Memory B cell (primary cell): Measurements from ENCODE around the gene NOA1.
A peak's percentile ranks its signal among the peaks of the same experiment; 100 is the strongest.

Experiments used
- ATAC-seq: fragments of 150-1000 bp; cut with Tn5 transposase; 2 replicates; pipeline ENCODE4 v1.10.0; 2021; ENCODE audit warnings: low read depth, mild to moderate bottlenecking, moderate library complexity
- DNase-seq, 2 donors: peaks; one replicate each; pipeline ENCODE4 v3.0.0; 2022; ENCODE audit warnings: low spot score in 2 of 2
- H3K27ac Mint-ChIP-seq: one replicate; pipeline ENCODE4 v1.8.0; 2022; ENCODE audit warnings: mild to moderate bottlenecking, moderate library complexity, mixed read lengths
- H3K27me3 Mint-ChIP-seq: one replicate; pipeline ENCODE4 v1.8.0; 2022; ENCODE audit warnings: mixed read lengths
- H3K36me3 Mint-ChIP-seq: one replicate; pipeline ENCODE4 v1.8.0; 2022; ENCODE audit warnings: mild to moderate bottlenecking, mixed read lengths
- H3K4me1 Mint-ChIP-seq: one replicate; pipeline ENCODE4 v1.8.0; 2022; ENCODE audit warnings: mixed read lengths
- H3K4me3 Mint-ChIP-seq: one replicate; pipeline ENCODE4 v1.8.0; 2022; ENCODE audit warnings: mild to moderate bottlenecking, moderate library complexity, mixed read lengths
- H3K9me3 Mint-ChIP-seq: one replicate; pipeline ENCODE4 v1.8.0; 2022; ENCODE audit warnings: mixed read lengths

NOA1 gene

DNA sequence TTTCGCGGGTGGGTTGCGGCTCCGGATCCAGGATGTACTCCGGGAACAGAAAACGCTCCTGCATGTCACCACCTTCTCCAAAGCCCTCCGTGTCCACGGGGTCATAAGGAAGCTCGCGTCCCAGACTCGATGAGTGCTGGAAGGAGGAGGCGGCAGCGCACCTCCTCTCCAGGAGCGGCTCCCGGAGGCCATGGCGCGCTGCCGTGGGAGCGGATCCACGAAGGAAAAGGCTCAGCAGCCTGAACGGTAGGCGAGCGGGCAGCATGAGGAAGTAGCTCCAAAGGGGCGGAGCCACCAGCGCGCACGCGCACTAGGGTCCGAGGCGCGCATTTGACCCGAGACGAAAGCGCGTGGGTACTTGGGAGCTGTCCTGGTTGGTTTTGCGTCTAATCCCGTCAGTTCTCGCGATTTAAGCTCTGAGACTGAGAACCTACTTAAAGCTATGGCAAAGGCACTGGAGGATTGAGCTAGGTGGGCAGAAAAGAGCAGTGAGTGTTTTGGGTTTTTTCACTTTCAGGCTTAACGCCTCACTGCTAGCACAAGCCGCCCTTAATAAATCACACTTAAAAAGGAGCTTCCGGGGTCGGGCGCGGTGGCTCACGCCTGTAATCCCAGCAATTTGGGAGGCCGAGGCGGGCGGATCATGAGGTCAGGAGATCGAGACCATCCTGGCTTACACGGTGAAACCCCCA is at the start of gene NOA1:
Gene NOA1 (minus strand): TSS at position 286 of the 692 bp plus-strand sequence. CDS start 21 bp downstream, at position 265.
- peak within 1 kb of the TSS; percentile 96 for H3K4me3 Mint-ChIP-seq
- peak within 1 kb of the TSS; percentile 98 for H3K27ac Mint-ChIP-seq
- DNase-seq (peak; percentile 98 to 99), ATAC-seq (peak; percentile 81)
- no peaks in the 10 kb centered on the region for H3K9me3 Mint-ChIP-seq
- H3K4me1 Mint-ChIP-seq: peaks cover 29% of the 10 kb centered on the region
- peaks cover 20% of the 10 kb centered on the region for H3K36me3 Mint-ChIP-seq
- no peaks in the 10 kb centered on the region for H3K27me3 Mint-ChIP-seq

DNA sequence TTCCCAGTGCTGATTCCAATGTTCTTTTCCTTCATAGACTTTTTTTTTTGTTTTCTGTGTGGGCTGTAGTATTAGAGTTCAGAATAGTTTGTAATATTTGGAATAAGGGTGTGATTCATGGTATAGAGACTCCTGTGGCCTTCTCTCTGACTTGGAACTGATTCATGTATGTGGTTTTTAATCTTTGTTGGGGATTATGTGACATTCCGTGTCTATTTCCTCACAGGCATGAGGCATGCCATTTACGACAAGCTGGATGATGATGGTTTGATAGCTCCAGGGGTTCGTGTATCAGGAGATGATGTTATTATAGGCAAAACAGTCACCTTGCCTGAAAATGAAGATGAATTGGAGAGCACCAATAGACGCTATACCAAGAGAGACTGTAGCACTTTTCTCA is 45.7 kb upstream of the NOA1 start:
- Mint-ChIP-seq H3K4me1 (no peaks in the 10 kb centered on the region), H3K9me3 (no peaks in the 10 kb centered on the region), H3K4me3 (no peak overlapping the region), H3K27ac (no peak overlapping the region), H3K36me3 (peaks cover 46% of the 10 kb centered on the region), H3K27me3 (no peaks in the 10 kb centered on the region)
- ATAC-seq: no peak
- no peak for DNase-seq

DNA sequence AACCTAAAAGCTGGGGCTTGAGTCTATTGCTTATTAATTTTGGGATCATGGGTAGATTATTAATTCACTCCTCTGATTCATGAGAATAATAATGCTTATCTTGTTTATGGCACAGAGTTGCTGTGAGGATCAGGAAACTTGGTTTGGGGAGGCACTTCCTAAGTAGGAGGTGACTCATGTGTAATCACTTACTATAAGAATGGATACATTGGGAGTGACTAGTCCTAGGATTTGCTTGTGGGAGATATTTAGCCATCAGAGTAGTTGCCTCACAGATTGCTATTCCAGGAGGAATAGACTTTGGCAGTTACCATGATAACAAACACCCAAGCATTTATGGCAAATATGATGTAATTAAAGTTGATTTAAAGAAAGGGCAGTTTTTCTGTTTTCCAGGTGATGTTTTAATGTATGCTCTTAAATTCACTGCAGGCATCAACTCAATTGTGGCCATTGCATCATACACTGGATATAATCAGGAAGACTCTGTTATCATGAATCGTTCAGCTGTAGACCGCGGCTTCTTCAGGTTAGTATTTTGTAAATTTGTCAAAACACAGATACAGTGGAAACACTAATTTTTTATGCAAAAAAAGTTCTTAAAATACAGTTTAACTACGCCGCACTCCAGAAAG is 43.2 kb upstream of the NOA1 start:
- DNase-seq (no peak), ATAC-seq (no peak)
- no peaks in the 10 kb centered on the region for H3K27me3 Mint-ChIP-seq
- no peak overlapping the region for H3K4me3 Mint-ChIP-seq
- no peaks in the 10 kb centered on the region for H3K9me3 Mint-ChIP-seq
- no peaks in the 10 kb centered on the region for H3K4me1 Mint-ChIP-seq
- no peak overlapping the region for H3K27ac Mint-ChIP-seq
- H3K36me3 Mint-ChIP-seq: peaks cover 52% of the 10 kb centered on the region

DNA sequence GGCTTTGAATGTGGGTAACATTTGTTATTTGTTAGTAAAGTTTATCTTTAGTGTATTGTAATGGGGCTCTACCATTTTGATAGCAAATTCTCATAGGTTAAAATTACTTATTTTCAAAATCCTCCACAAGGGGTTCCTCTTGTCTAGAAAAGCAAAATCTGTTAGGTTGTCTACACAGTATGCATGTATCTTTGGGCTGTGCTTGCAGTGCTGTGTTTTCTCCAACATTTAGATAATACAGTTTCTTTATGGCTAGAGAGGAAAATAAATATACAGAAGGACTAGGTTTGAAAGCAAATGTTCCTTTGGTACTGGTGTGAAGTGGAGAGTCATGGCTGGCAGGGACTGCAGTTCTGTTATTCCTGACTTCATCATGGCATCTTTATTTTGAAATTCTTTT is 41.6 kb upstream of the NOA1 start:
- Mint-ChIP-seq H3K9me3 (no peaks in the 10 kb centered on the region), H3K4me3 (no peak overlapping the region), H3K4me1 (no peaks in the 10 kb centered on the region), H3K27ac (peak overlapping the region; percentile 25), H3K27me3 (no peaks in the 10 kb centered on the region), H3K36me3 (peaks cover 52% of the 10 kb centered on the region)
- ATAC-seq: no peak
- DNase-seq: no peak

DNA sequence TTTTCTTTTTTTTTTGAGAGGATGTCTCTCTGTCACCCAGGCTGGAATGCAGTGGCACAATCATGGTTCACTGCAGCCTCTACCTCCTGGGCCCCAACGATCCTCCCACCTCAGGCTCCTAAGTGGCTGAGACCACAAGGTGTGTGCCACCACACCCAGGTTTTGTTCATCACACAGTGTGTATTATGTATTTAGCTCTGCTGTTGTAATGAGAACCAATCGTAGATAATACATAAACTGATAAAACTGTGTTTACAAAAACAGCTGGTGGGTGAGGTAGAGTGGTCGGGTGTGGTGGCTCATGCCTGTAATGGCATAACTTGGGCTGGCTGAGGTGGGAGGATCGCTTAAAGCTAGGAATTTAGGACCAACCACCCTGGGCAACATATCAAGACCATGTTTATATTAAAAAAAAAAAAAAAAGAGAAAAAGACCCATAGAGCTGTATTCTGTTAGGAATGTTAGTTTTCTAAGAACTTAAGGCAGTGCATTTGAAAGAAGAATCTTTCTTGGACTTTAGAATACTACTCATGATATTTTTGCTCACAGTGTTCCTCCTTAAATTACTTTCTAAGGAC is 36.2 kb upstream of the NOA1 start:
- Mint-ChIP-seq H3K9me3 (no peaks in the 10 kb centered on the region), H3K36me3 (peaks cover 36% of the 10 kb centered on the region), H3K4me3 (no peak overlapping the region), H3K27me3 (no peaks in the 10 kb centered on the region), H3K4me1 (peaks cover 6% of the 10 kb centered on the region), H3K27ac (no peak overlapping the region)
- DNase-seq: no peak
- ATAC-seq: no peak

DNA sequence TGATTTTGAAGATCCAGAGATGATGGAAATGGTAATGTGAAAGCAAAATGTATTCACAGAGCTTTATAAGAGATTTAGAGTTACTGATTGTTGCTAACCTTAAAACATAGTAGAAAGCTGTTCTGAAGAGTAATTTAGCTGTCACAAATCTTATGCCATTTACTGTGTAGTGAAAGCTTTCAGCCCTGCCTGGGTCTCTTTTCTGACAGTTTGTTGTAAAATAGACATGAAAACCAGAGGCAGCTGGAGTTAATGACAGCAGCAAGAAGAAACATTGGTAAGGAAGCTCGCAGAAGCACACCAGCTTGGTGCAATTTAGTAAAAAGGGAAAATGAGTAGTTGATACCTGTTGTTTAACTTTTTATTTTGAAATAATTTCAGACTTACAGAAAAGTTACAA is 22.3 kb upstream of the NOA1 start:
- no peak for ATAC-seq

DNA sequence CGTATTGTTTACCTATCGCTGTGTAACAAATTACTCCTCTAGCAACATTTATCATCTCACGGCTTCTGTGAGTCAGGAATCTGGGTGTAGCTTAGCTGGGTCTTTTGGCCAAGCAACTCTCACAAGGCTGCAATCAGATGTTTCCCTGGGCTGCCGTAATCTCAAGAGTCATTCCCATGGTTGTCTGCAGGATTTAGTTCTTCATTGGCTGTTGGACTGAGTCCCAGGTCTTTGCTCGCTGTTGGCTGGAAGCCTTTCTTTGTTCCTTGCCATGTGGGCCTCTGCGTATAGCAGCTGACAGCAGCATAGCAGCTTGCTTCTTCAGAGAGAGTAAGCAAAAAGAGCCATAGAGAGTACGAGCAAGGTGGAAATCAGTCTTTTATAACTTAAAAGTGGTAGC is 18.1 kb upstream of the NOA1 start:
- DNase-seq: no peak
- Mint-ChIP-seq H3K4me3 (no peak overlapping the region), H3K4me1 (peaks cover 10% of the 10 kb centered on the region), H3K27me3 (no peaks in the 10 kb centered on the region), H3K9me3 (no peaks in the 10 kb centered on the region), H3K27ac (no peak overlapping the region), H3K36me3 (peaks cover 42% of the 10 kb centered on the region)
- no peak for ATAC-seq

More for the DNA sequence above, 22.3 kb upstream of the NOA1 start:
- no peaks in the 10 kb centered on the region for H3K9me3 Mint-ChIP-seq
- no peak overlapping the region for H3K27ac Mint-ChIP-seq
- no peak overlapping the region for H3K4me3 Mint-ChIP-seq
- no peak for DNase-seq
- H3K36me3 Mint-ChIP-seq: peaks cover 32% of the 10 kb centered on the region
- no peaks in the 10 kb centered on the region for H3K27me3 Mint-ChIP-seq
- H3K4me1 Mint-ChIP-seq: peaks cover 5% of the 10 kb centered on the region

DNA sequence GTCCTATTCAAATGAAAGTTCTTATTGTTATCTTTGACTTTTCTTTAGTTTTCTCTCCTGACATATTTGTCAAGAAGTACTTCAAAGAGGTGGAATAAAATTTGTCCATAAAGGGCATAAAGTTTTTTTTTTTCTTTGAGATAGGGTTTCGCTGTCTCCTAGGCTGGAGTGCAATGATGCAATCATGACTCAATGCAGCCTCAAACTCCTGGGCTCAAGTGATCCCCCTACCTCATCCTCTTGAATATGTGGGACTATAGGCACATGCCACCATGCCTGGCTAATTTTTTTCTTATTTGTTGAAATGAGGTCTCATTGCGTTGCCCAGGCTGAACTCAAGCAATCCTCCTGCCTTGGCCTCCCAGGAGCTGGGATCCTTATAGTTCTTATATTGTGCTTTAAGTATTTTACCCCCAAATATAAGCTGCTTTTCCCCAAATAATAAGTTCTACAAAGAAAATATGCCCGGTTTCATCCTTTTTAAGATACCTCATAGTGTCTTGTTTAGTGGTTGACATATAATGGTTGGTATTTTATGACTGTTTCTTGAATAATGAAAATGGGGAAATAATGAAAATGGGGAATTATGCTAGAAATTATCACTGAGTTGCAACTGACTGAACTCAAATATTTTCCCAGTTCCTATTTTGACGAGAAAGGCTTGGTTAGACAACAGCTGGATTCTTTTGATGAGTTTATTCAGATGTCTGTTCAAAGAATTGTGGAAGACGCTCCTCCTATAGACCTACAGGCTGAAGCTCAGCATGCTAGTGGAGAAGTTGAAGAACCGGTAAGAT is 12.9 kb upstream of the NOA1 start:
- no peak for DNase-seq
- Mint-ChIP-seq H3K4me1 (peaks cover 15% of the 10 kb centered on the region), H3K9me3 (no peaks in the 10 kb centered on the region), H3K4me3 (no peak overlapping the region), H3K27me3 (no peaks in the 10 kb centered on the region), H3K36me3 (peaks cover 31% of the 10 kb centered on the region), H3K27ac (peak overlapping the region; percentile 35)
- ATAC-seq: no peak

DNA sequence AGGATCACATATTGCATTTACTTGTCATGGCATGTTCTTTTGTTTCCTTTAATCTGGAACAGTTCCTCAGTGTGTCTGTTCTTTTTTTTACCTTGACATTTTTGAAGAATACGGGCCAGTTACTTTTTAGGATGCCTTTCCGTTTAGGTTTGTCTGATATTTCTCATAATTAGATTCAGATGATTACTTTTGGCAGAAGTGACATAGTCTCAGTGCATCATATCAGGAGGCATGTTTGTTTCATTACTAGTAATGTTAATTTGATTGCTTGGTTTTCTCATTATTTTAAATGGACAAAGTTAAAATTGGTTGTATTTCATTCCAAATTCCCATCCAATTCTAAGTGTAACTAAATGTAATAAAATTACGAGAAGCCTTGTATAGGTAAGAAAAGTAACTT is 9.5 kb upstream of the NOA1 start:
- ATAC-seq (no peak), DNase-seq (no peak)
- Mint-ChIP-seq H3K27me3 (no peaks in the 10 kb centered on the region), H3K36me3 (peaks cover 31% of the 10 kb centered on the region), H3K9me3 (no peaks in the 10 kb centered on the region), H3K4me3 (no peak overlapping the region), H3K27ac (no peak overlapping the region), H3K4me1 (peaks cover 27% of the 10 kb centered on the region)

DNA sequence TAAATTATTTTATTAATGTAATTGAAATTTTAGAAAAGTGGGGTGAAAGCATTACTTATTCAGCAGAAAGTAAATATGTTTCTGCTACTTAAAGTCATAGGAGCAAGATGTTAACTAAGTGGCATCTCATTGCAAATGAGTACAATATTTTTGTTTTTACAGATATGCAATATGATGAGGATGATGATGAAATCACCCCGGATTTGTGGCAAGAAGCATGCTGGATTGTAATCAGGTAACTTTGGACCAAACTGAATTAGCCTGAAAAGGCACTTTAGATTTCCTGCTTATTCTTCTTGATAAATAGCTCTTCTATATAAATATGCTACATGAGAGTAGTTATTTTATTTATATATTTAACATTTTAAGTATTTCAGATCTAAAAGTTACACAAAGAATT is 8.8 kb upstream of the NOA1 start:
- H3K36me3 Mint-ChIP-seq: peaks cover 28% of the 10 kb centered on the region

DNA sequence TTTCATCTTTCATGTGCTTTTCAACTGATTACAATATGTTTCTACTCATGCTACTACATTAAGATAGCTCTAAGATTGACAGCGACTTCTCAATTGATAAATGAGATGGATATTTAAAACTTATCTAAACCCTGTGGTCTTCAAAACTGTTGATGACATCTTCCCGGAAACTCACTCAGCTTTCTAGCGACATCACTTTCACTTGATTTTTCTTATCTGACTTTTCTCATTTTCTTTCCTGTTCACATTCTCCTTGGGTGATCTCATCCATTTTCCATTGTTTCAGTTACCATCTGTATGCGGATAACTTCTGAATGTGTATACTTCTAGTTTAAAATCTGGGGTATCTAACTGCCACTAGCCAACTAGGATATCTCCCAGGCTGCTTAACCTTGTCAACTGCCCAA is 4.4 kb upstream of the NOA1 start:
- H3K9me3 Mint-ChIP-seq: no peaks in the 10 kb centered on the region
- ATAC-seq (no peak), DNase-seq (no peak)
- peaks cover 12% of the 10 kb centered on the region for H3K36me3 Mint-ChIP-seq
- H3K4me3 Mint-ChIP-seq: peak overlapping the region; percentile 37
- peaks cover 31% of the 10 kb centered on the region for H3K4me1 Mint-ChIP-seq
- H3K27ac Mint-ChIP-seq: peak overlapping the region; percentile 81
- H3K27me3 Mint-ChIP-seq: no peaks in the 10 kb centered on the region

More for the DNA sequence above, 8.8 kb upstream of the NOA1 start:
- Mint-ChIP-seq H3K4me3 (no peak overlapping the region), H3K9me3 (no peaks in the 10 kb centered on the region), H3K27me3 (no peaks in the 10 kb centered on the region), H3K4me1 (peaks cover 28% of the 10 kb centered on the region), H3K27ac (no peak overlapping the region)
- no peak for ATAC-seq
- no peak for DNase-seq

DNA sequence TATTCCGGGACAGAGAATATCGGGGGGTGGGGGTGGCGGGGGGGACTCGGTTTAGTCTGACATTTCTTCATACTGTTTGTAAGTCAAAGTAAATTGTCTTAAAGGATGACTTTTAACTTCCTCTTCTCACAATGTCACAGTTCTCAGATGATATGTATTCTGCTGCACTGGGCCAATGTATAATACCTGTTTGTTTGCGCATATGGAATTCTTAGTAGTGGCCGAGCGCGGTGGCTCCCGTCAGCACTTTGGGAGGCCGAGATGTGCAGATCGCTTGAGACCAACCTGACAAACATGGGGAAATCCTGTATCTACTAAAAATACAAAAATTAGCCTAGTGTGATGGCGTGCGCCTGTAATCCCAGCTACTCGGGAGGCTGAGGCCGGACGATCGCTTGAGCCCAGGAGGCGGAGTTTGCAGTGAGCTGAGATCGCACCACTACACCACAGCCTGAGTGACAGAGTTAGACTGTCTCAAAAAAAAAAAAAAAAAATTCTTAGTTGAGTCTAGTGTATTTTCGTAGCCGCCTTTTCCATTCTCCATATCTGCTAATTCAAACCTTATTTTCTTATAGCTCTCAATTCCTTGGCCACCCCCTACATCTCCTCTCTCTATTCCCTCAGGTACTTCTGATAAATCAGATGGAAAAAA is 2.1 kb upstream of the NOA1 start:
- Mint-ChIP-seq H3K27ac (peak overlapping the region; percentile 98), H3K4me1 (peaks cover 34% of the 10 kb centered on the region), H3K27me3 (no peaks in the 10 kb centered on the region), H3K9me3 (no peaks in the 10 kb centered on the region), H3K36me3 (peaks cover 9% of the 10 kb centered on the region), H3K4me3 (peak overlapping the region; percentile 96)
- ATAC-seq (no peak), DNase-seq (no peak)

DNA sequence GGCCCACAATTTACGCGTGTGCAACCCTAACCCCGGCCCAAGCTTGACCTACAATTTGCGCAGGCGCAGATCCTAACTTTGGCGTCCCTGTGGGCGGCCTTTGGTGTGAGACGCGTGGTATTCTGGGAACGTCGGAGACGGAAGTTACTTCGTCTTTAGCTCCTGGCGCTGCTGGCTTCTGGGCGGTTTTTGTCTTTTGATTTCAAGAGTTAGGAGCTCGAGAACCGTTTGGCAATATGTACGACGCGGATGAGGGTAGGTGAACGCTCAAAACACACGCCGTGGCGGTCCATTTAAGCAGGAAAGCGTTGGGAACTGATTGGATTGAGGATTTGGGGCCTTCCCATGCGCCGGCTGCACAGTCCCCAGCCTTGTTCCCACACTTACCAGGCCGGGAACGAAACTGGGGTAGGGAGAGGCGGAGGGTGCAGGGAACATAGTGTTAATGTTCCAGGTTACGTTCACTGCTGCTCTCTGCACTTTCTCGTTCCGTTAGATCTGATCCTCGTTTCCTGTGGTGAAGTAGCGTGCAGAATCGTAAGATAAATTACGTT is 1.4 kb upstream of the NOA1 start, which contains the start of gene POLR2B:
Gene POLR2B (plus strand): TSS at position 147 of the 554 bp plus-strand sequence. CDS start 90 bp downstream, at position 237.
- ATAC-seq (peak; percentile 51), DNase-seq (peak; percentile 72 to 73)
- Mint-ChIP-seq H3K4me3 (peak within 1 kb of the TSS; percentile 96), H3K4me1 (peaks cover 32% of the 10 kb centered on the region), H3K27me3 (no peaks in the 10 kb centered on the region), H3K27ac (peak within 1 kb of the TSS; percentile 98), H3K36me3 (peaks cover 11% of the 10 kb centered on the region), H3K9me3 (no peaks in the 10 kb centered on the region)
